Measurements from ENCODE around the gene DDAH2. TPM values are rescaled to one million over a fixed set of nuclear protein-coding genes. Genes with fewer than 3 reads are reported as not detected.

DDAH2 gene
- total and polyA plus RNA-seq, 10 of the 15 experiments (the other 5 are each of a cell fraction or from before 2014, with no cell fraction given): 0.35 to 9.9 (median 6.2) TPM

- TF ChIP-seq RELB (IDR thresholded peaks at IDR 0.05; ENCODE audit: low read depth): no peak
Measured at GRCh38 chr6:31765559-31765909, 36.4 kb upstream of the DDAH2 start (continued).

DNA sequence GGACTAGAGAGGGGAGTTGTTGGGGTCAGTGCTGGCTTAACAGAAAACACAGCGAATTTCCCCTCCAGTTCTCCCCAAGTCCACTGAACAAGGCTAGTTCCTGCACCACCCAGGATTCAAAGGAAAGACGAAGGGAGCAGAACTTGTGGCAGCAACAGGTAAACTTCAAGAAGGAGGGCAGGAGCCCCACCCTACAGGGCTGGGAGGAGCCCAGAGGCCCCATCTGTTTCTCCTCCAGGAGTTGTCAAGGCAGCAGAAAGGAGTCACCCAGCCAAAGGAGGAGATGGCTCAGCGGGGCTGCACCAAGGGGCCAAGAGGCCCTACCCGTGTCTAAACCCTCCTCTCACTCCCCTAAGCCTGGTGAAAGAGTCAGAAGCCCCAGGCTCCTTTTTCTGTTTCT lies 35.1 kb upstream of the DDAH2 start:
- Histone ChIP-seq H4K20me1 (ENCODE audit: control insufficient read depth, insufficient read depth) (no peaks in the 10 kb centered on the region), H3K27ac (ENCODE audit: control insufficient read depth, insufficient read depth) (no peak overlapping the region), H3K79me2 (ENCODE audit: control insufficient read depth, insufficient read depth, low read length) (no peaks in the 10 kb centered on the region), H3K4me3 (no peak overlapping the region), H3K4me1 (ENCODE audit: control insufficient read depth, insufficient read depth, low read length) (no peaks in the 10 kb centered on the region), H3K4me2 (ENCODE audit: control insufficient read depth, insufficient read depth) (no peak overlapping the region), H3K9me3 (replicated peaks; ENCODE audit: control insufficient read depth, insufficient read depth, low read length) (no peaks in the 10 kb centered on the region), H2AFZ (ENCODE audit: control insufficient read depth, low read depth, low read length) (no peak overlapping the region), H3K9ac (ENCODE audit: control insufficient read depth, insufficient read depth, low read length) (no peak overlapping the region), H3K27me3 (replicated peaks in 1 of 2; ENCODE audit: control insufficient read depth in 2 of 2, insufficient read depth in 2 of 2, low read length in 1 of 2) (no peaks in the 10 kb centered on the region), H3K36me3 (ENCODE audit: control insufficient read depth in 2 of 2, insufficient read depth in 2 of 2, low read length in 1 of 2) (no peaks in the 10 kb centered on the region; a peak in 2 of 4 replicates)
- CTCF ChIA-PET: no interaction called here
- 57% methylated on average over 4 of the region's 4 CpGs for WGBS (ENCODE audit: insufficient coverage, insufficient replicate concordance, low lambda C conversion rate, missing lambda C conversion rate)
- POLR2A ChIA-PET: no interaction called here
- SMC1A ChIA-PET (ENCODE audit: uncharacterized antibody, unreplicated experiment): no interaction called here
- no peak for TF ChIP-seq BCL11A (IDR thresholded peaks at IDR 0.05; ENCODE audit: low read depth, low read length)
- TF ChIP-seq GABPA (IDR thresholded peaks at IDR 0.05; ENCODE audit: low read depth): no peak
- TF ChIP-seq ZSCAN29 (IDR thresholded peaks at IDR 0.05): no peak
- no peak for TF ChIP-seq NR2F1 (conservative IDR thresholded peaks at IDR 0.05)
- no peak for TF ChIP-seq SUPT20H (IDR thresholded peaks at IDR 0.05; ENCODE audit: borderline replicate concordance, control insufficient read depth, low read depth, low read length)
- no peak for TF ChIP-seq NFYA (IDR thresholded peaks at IDR 0.05; ENCODE audit: borderline replicate concordance, low read depth, low read length)
- no peak for TF ChIP-seq RCOR1 (conservative IDR thresholded peaks at IDR 0.05; ENCODE audit: low read depth, low read length)
- TF ChIP-seq CUX1 (IDR thresholded peaks at IDR 0.05; ENCODE audit: insufficient replicate concordance, low read depth, low read length): no peak
- no peak for TF ChIP-seq SREBF2 (IDR thresholded peaks at IDR 0.05; ENCODE audit: low read length)
- TF ChIP-seq CHD1 (IDR thresholded peaks at IDR 0.05; ENCODE audit: low read depth, low read length): no peak
- no peak for TF ChIP-seq BCLAF1 (IDR thresholded peaks at IDR 0.05)
- TF ChIP-seq HDAC2 (IDR thresholded peaks at IDR 0.05): no peak
- no peak for FAIRE-seq
- TSS peak; percentile 67 for BruUV-seq (replicated peaks)
- no peak for ATAC-seq
- in situ Hi-C loops (cut with MboI): no loop called here
- DNase-seq (ENCODE audit: low read depth, low spot score): no peak
- intact Hi-C loops (cut with micrococcal nuclease; ENCODE audit: unreplicated experiment): no loop called here
- RAD21 ChIA-PET (ENCODE audit: unreplicated experiment): interaction anchor here (1.0 kb wide), 1 partner anchor 66 kb away, joined by 3 read pairs; no protein-coding TSS in a partner anchor
